Neural crest cell (in vitro differentiated cells): Measurements from ENCODE around the gene PLXNA2. TPM values are rescaled to one million over a fixed set of nuclear protein-coding genes. Genes with fewer than 3 reads are reported as not detected.

Experiments
- DNase-seq: peaks from one replicate; pipeline ENCODE4 v3.0.0; 2021; ENCODE audit warnings: low read depth, mixed read lengths, low spot score
- H3K27ac Mint-ChIP-seq: one replicate; pipeline ENCODE4 v1.8.0; 2021; ENCODE audit warnings: mild to moderate bottlenecking, mixed read lengths; ENCODE audit not compliant: unreplicated experiment
- H3K27me3 Mint-ChIP-seq: 2 replicates; pipeline ENCODE4 v1.8.0; 2021; ENCODE audit warnings: low read depth, mild to moderate bottlenecking, mixed read lengths
- H3K36me3 Mint-ChIP-seq: 2 replicates; pipeline ENCODE4 v1.8.0; 2021; ENCODE audit warnings: low read depth, mild to moderate bottlenecking, mixed read lengths
- H3K4me1 Mint-ChIP-seq: 2 replicates; pipeline ENCODE4 v1.8.0; 2021; ENCODE audit warnings: mixed read lengths
- H3K4me3 Mint-ChIP-seq: one replicate; pipeline ENCODE4 v1.8.0; 2021; ENCODE audit warnings: mild to moderate bottlenecking, mixed read lengths
- H3K9me3 Mint-ChIP-seq: 2 replicates; pipeline ENCODE4 v1.8.0; 2021; ENCODE audit warnings: mixed read lengths
- CTCF ChIP-seq: fragments of 200-600 bp; sonication (generic); conservative IDR thresholded peaks from 2 replicates; pipeline ENCODE4 v1.5.0; 2021; ENCODE audit warnings: antibody characterized with exemption, mild to moderate bottlenecking
- total RNA-seq: library from RNA; stranded (reverse); gene quantifications from 2 replicates; pipeline ENCODE4 v1.2.1, GENCODE V29; 2021

PLXNA2 gene
- total RNA-seq, 1 donor from 2014 or later: 37.7 TPM

GRCh38 chr1:208162903-208163302, 81.3 kb downstream of the PLXNA2 start:
- no peak overlapping the region for H3K4me3 Mint-ChIP-seq
- H3K36me3 Mint-ChIP-seq: no peaks in the 10 kb centered on the region
- H3K27ac Mint-ChIP-seq: no peak overlapping the region
- no peak for TF ChIP-seq CTCF
- H3K9me3 Mint-ChIP-seq: no peaks in the 10 kb centered on the region
- no peak for DNase-seq
- H3K4me1 Mint-ChIP-seq: peaks cover 46% of the 10 kb centered on the region
- peaks cover 4% of the 10 kb centered on the region for H3K27me3 Mint-ChIP-seq

GRCh38 chr1:208161656-208162375, 82.4 kb downstream of the PLXNA2 start:
- Mint-ChIP-seq H3K36me3 (no peaks in the 10 kb centered on the region), H3K27me3 (peaks cover 9% of the 10 kb centered on the region), H3K4me3 (no peak overlapping the region), H3K9me3 (no peaks in the 10 kb centered on the region), H3K4me1 (peaks cover 38% of the 10 kb centered on the region), H3K27ac (no peak overlapping the region)
- no peak for TF ChIP-seq CTCF
- DNase-seq: no peak

DNA sequence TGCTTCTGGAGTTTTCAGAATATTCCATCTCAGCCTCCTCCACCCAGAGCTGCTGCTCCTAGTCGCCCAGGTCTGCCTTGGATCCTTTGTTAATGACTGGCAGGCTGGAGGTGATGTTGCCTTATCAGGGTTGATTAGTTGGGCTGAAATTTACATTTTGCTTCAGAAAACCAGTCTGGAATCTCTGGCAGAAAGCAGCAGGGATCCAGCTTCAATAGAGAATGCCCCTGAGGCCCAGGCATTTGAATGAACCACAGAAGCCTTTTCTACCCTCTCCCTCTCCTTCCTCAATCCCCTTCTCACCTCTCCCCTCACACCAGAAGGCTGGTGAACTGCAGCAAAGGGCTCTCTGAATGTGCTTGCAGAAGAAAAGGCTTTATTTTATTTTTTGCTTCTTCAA, 83.2 kb downstream of the PLXNA2 start:
- Mint-ChIP-seq H3K4me1 (peaks cover 38% of the 10 kb centered on the region), H3K9me3 (no peaks in the 10 kb centered on the region), H3K4me3 (no peak overlapping the region), H3K36me3 (no peaks in the 10 kb centered on the region), H3K27ac (peak overlapping the region; percentile 63), H3K27me3 (peaks cover 9% of the 10 kb centered on the region)
- DNase-seq: no peak
- TF ChIP-seq CTCF: no peak

GRCh38 chr1:208160259-208160819, 83.8 kb downstream of the PLXNA2 start:
- DNase-seq: no peak
- Mint-ChIP-seq H3K9me3 (no peaks in the 10 kb centered on the region), H3K4me3 (no peak overlapping the region), H3K27ac (no peak overlapping the region), H3K36me3 (no peaks in the 10 kb centered on the region), H3K27me3 (peaks cover 9% of the 10 kb centered on the region), H3K4me1 (peaks cover 38% of the 10 kb centered on the region)
- no peak for TF ChIP-seq CTCF

- H3K4me1 Mint-ChIP-seq: peaks cover 43% of the 10 kb centered on the region
- peaks cover 11% of the 10 kb centered on the region for H3K27me3 Mint-ChIP-seq
- H3K27ac Mint-ChIP-seq: no peak overlapping the region
- H3K4me3 Mint-ChIP-seq: no peak overlapping the region
- H3K36me3 Mint-ChIP-seq: no peaks in the 10 kb centered on the region
- no peaks in the 10 kb centered on the region for H3K9me3 Mint-ChIP-seq
- no peak for TF ChIP-seq CTCF
- DNase-seq: no peak
Measured at GRCh38 chr1:208159555-208160258, 84.5 kb downstream of the PLXNA2 start.
